Hepatic stellate cell (primary cell): ENCODE data around the gene R3HDM4.

Experiments
- DNase-seq: peaks from one replicate; pipeline ENCODE4 v3.0.0; 2011; ENCODE audit warnings: low spot score

The R3HDM4 gene

DNA sequence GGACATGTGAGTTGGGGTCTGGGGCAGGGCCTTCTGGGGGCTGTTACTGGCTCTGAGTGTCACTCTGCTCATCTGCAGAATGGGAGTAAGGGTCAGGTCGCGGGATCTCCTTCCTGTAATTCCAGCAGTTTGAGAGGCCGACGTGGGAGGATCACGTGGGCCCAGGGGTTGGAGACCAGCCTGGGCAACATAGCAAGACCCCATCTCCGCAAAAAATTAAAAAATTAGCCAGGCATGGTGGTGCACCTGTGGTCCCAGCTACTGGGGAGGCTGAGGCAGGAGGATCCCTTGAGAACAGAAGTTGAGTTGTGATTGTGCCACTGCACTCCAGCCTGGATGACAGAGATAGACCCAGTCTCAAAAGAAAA lies 16.9 kb upstream of the R3HDM4 start:
- DNase-seq = no peak

DNA sequence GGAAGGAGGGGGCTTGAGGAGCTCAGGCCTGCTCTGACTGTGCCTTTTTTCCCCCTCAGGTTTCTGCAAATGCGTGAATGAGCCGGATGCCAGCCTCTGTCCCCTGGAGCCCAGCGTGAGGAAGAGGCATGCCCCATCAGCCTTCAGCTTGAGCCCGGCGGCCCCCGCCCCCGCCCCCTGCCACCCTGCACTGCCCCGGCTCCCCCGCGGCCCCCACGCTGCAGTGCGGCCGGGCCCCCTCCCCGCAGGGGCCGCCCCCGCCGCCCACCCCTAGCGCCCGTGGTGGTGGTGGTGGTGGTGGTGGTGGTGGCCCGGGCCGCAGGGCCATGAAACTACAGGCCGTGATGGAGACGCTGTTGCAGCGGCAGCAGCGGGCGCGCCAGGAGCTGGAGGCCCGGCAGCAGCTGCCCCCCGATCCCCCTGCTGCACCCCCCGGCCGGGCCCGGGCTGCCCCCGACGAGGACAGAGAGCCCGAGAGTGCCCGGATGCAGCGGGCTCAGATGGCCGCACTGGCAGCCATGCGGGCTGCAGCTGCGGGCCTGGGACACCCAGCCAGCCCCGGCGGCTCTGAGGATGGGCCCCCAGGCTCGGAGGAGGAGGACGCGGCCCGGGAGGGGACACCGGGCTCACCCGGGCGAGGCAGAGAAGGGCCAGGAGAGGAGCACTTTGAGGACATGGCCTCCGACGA lies 16.3 kb upstream of the R3HDM4 start:
- no peak for DNase-seq

DNA sequence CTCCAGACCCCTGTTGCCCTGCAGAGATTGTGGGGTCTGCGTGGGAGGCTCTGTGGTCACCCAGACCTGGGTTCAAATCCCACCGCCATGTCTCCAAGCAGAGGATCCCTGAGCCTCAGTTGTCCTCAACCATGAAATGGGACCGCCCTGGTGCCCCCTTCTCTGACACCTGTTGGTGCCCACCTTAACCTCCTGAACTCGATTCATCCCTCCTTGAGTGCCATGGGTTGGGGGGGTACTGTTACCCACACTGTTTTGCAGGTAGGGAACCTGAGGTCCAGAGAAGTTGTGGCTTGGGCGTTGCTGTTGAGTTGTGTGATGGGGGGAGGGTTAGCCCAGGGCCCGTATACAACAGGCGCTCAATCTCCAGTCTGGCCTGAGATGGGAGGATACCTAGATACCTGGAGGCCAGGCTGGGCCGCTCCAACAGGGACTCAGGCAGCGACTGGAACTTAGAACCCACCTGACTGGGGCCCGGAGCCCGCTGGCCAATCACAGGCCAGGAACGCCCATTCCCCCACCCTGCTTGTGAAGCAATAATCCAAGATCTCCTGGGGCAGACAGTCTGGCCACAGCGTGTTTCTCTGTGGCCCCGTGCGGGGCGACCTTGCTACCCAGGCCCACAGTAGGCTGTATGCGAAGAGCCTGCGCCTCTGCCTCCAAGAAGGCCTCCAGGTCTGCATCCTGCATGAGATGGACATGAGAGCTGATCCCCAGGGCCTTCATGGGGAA lies 15.6 kb upstream of the R3HDM4 start:
- peak; percentile 51 for DNase-seq

DNA sequence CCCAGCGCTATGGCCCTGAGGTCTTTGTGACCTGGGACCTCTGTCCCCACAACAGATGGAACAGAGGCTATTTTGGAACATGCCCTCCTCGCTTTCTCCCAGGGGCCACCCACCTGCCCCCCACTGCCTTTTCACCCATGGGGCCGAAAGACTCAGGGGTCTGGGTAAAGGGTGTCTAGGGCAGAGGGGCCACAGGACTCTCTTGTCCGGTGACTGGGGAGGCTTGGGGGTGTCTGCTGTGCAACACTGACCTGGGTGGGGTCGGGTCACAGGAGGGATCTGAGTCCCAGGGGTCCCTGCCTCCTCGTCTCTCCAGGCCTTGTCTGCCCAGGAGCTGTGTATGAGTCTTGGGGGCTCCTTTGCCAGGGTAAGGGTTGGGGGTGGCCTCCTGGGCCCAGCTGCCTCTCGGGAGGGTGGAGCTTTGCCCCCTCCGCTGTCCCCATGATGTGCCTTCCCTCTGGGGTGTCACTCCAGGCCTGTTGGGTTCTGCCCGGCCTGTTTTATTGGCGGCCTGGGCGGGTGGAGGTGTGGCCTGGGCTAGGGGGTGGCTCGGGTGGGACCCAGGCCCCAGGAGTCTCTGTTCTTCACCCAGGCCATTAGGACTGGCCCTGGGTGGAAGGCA lies 14.9 kb upstream of the R3HDM4 start:
- DNase-seq = no peak

DNA sequence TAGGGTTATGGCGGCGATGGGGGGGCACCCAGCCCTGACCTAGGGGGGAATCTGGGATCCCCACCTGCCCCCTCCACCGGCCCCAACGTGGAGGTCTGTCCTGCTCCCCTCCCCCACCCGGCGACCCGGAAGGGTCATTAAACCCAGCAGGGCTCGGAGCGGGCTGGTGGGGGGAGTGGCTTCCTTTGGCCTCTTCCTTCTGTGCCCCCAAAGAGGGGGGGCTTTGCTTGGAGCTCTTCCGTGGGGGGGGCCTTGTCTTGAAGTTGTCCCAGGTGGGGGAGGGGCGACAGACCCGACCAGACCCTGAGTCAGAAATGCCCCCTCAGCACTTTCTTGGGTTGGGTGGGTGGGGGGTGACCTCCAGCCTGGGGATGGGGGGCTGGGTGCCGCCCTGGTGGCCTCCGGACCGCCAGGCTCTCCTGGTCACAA lies 14.3 kb upstream of the R3HDM4 start:
- DNase-seq = peak; percentile 43

DNA sequence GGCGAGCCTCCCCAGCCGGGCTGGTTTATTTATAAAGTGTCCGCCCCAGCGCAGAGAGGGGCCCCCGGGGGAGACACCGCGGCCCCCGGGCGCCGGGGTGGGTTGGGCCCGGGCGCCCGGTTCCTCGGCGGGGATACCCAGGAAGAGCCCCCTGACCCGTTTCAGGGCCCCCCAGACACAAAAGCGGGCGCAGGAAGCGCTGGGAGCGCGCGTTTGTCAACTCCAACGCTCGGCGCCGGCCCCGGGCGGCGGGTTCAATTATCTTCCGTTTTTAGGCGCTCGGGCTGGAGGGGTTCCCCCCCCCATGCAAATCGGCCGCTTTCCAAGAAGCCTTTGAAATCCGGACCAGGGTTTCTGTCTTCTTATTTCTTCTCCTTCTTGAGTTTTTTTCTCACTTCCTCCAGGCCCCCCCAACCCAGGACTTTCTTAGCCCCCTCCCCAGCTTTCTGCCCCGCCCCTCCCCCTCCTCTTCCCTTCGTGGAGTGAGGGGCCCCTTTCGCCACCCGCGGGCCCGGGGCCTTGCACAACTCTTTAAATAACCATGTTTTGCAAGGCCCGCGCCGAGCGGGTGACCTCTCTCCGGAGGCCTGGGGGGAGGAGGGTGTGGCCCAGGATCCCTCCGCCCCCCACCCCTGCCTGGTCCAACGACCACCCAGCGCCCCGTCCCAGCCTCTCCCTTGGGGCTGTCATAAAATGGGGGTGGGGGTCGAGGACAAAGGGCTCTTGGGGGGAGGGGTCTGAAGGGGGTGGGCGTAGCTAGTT lies 13.8 kb upstream of the R3HDM4 start:
- DNase-seq = peak; percentile 73

DNA sequence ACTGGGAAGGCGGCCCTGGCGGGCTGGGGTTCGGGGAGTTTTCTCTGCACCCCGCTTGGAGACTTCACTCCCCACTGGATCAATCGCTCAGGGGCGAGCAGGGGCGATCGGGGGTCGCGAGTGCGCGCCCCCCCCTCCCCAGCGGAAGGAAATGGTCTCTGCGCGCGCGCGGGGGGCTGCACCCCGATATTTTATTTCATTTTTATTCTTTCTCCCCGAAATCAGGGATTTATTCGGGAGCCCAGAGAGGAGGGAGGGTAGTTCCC lies 13.2 kb upstream of the R3HDM4 start:
- DNase-seq = no peak

DNA sequence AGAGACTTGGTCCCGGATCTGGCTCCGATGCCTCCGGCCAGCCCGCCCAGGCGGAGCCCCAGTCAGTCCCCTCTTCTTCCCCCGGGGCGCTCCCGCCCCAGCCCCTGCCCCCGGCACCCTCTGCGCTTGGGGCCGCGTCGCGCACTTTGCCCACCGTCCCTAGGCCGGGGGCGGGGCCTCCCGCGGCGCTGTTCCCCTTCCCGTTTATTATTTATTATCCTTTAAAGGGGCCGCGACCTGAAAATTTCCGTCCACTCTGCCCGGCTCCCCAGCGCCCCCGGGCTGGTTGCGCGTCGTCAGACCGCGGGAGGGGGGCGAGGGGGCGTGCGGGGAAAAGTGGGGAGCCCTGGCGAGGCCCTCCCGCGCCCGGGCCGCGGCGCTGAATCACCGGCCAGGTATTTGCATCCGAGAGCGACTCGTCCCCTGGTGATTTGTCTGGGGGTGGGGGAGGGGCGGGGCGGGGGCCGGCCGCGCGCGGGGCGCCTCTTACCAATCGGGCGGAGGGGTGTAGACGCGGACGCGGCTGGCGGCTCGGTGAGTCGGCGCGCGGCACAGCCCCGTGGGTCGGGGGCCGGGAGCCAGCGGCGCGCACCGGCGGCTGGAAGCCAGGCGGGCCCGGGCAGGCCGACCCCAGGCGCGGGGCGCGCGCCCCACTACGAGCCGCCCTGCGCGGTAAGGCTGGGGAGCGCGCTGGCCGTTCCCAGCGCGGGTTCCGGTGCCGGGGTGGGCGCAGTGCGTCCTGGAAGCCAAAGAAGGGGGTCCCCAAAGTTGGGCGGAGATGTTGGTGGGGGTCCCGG lies 12.7 kb upstream of the R3HDM4 start, which contains the start of gene ARID3A:
ARID3A (plus strand) TSS at position 510 of the 797 bp plus-strand sequence. CDS start 3,494 bp downstream, outside the sequence.
- peak; percentile 92 for DNase-seq

DNA sequence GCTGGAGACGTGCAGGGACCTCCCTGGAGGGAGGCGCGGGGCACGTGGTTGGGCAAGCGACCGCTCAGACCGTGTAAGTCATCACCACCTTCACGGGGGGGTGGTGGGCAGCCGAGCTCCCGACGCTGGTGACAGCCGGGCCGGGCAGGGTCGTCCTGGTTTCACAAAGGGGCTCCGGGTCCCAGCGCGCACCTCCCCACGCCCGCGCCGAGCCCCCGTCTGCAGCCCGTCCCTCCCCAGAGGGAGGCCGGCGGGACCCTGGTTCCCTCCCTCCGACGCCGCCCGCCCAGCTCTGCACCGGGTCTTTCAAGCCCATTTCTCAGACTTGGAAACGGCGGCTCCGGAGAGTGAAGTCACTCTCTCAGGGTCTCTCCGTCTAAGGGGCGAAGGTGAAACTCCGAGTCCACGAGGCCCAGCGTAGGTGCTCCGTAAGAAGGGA lies 12.1 kb upstream of the R3HDM4 start:
- peak; percentile 86 for DNase-seq

DNA sequence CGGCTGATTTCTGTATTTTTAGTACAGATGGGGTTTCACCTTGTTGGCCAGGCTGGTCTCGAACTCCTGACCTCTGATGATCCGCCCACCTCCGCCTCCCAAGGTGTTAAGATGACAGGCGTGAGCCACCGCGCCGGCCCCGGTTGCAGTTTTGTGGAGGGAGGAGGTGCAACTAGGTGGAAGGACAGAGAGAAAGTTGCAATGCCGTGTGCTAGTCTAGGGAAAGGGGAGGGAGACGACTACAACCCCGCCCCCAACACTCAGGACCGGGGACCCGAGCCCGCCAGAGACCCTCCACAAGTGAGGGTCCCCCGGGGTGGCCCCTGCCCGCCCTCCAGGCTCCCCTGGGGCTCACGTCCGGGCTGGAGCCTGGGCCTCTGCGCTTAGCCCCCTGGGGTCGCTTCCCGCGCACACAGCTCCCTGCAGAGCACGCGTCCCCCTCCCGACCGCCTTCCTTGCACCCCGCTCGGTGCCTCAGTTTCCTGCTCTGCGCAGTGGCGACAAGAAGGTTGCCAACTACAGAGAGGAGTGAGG lies 11.6 kb upstream of the R3HDM4 start:
- no peak for DNase-seq

DNA sequence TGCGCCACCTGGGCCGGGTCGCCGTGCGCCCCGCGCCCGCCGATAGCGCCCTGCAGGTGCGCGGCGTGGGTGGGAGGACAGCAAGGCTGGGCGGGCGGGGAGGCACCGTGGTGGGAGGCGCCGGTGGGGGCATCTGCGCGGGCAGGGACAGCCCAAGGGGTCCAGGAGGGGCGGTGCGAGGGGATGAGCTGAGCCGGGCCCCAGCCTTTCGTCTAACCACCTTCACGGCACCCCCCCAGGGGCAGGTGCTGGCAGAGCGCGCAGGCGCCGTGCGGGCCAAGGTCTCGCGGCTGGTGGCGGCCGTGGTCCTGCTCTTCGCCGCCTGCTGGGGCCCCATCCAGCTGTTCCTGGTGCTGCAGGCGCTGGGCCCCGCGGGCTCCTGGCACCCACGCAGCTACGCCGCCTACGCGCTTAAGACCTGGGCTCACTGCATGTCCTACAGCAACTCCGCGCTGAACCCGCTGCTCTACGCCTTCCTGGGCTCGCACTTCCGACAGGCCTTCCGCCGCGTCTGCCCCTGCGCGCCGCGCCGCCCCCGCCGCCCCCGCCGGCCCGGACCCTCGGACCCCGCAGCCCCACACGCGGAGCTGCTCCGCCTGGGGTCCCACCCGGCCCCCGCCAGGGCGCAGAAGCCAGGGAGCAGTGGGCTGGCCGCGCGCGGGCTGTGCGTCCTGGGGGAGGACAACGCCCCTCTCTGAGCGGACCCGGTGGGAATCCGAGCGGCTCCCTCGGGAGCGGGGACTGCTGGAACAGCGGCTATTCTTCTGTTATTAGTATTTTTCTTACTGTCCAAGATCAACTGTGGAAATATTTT lies 7.2 kb upstream of the R3HDM4 start:
- no peak for DNase-seq

DNA sequence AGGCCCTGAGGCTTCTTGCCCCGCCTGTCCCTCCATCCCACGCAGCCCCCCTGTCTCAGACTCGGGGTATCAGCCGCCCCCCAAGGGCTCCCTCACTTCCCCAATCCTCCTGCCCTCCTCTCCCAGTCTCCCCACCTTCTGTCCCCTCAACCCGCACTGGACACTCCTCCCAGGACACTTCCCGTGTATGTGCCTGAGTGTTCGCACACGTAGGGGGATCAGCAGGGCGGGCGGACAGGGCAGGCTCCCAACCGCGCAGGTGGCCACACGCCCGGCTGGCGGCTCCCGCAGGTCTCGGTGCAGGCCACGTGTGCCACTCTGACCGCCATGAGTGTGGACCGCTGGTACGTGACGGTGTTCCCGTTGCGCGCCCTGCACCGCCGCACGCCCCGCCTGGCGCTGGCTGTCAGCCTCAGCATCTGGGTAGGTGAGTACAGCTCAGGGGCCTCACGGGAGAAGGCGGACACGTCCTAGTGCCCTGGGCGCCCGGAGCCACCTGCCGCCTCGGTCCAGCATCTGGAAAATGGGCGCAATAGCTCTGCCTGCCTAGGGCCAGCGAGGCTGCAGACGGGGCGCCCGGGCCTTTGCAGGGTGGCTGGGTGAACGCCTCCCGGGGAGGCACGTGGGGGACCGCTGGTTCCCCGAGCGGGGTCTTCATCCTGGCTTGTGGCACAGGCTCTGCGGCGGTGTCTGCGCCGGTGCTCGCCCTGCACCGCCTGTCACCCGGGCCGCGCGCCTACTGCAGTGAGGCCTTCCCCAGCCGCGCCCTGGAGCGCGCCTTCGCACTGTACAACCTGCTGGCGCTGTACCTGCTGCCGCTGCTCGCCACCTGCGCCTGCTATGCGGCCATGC lies 6.4 kb upstream of the R3HDM4 start:
- no peak for DNase-seq

DNA sequence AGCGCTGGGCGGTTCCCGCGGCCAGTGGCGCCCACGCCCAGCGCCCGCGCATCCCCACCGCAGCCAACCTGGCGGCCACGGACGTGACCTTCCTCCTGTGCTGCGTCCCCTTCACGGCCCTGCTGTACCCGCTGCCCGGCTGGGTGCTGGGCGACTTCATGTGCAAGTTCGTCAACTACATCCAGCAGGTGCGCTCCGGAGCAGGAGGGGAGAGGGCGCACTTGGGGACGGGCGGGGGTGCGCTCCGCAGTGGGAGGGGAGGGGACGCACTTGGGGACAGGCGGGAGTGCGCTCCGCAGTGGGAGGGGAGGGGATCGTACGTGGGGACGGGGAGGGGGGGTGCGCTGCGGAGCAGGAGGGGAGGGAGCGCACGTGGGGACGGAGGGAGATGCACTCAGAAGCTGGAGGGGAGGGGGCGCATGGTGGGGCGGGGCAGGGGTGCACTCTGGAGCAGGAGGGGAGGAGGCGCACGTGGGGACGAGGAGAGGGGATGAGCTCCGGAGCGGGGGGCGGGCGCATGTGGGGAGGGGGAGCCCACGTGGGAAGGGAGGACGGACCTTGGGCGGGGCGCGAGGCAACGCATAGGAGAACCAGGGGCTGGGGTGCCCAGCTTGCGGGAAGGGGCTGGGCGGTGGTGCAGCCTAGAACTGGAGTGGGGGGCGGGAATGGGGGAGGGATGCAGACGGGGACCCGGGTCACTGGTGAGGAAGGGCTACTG lies 5.6 kb upstream of the R3HDM4 start:
- DNase-seq = no peak

DNA sequence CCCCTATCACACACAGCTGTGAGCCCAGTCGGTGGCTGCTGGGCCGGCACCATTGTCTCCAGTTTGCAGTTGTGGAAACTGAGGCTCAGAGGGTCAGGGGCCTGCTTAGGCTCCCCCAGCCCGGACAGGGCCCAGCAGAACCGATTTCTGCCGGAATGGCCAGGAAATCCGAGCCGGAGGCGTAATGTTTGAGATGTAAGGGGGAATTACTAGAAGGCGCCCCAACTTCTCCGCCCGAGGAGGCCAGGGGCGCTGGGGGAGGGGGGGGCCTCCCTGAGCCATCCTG lies 5.1 kb upstream of the R3HDM4 start:
- no peak for DNase-seq

DNA sequence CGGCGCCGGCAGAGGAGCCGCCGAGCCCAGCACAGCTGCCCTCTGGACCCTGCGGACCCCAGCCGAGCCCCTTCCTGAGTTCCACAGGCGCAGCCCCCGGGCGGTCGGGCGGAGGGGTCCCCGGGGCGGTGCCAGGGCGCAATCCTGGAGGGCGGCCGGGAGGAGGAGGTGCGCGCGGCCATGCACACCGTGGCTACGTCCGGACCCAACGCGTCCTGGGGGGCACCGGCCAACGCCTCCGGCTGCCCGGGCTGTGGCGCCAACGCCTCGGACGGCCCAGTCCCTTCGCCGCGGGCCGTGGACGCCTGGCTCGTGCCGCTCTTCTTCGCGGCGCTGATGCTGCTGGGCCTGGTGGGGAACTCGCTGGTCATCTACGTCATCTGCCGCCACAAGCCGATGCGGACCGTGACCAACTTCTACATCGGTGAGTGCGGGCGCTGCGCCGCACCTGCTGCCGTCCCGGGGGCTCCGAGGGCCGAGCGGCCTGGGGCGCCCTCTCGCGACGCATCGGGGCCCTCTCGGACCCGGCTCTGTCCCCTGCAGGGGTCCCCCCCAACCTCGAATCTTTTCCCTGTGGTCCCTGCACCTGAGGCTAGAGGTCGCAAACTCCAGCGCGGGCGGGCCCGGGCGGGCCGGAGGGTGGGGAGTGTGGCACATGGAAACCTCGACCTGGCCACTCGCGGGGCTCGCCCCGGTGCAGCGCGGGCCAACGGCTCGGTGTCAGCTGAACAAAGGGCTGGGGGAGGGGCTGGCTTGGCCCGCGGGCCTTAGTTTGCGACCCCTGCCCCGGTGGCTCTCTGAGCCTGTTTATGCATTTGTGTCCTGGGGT lies 4.5 kb upstream of the R3HDM4 start, which contains the start of gene KISS1R:
KISS1R (plus strand) TSS at position 11 of the 829 bp plus-strand sequence; CDS start at position 181, 170 bp downstream.
- peak; percentile 44 for DNase-seq

DNA sequence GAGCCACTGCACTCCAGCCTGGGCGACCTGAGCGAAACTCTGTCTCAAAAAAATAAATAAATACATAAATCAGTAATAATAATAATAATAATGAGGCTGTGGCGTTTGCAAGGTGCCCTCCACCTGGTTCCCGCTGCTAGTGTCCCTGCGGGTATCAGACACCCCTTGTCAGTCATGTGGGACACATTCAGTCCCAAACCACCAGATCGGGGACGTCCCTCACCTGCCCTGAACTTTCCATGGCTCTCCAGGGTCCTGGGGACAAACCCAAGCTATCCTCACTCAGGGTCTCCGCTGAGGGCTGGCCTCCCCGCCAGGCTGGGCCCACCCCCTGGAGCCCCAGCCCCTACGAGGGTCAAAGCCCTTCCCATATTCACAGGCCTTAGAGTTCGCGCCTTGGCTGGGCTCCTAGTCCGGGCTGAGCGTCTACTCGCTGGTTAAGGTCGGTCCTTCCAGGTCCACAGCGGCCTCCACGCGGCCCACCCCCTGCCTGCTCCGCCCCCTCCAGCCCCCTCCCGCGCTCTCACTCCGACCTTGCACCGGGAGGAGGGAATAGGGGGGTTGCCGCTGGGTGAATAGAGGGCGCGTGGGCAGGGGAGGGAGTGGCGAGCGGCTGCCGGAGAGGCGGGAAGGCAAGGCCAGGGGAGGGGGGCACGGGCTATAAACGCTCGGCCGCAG lies 3.8 kb upstream of the R3HDM4 start:
- no peak for DNase-seq

DNA sequence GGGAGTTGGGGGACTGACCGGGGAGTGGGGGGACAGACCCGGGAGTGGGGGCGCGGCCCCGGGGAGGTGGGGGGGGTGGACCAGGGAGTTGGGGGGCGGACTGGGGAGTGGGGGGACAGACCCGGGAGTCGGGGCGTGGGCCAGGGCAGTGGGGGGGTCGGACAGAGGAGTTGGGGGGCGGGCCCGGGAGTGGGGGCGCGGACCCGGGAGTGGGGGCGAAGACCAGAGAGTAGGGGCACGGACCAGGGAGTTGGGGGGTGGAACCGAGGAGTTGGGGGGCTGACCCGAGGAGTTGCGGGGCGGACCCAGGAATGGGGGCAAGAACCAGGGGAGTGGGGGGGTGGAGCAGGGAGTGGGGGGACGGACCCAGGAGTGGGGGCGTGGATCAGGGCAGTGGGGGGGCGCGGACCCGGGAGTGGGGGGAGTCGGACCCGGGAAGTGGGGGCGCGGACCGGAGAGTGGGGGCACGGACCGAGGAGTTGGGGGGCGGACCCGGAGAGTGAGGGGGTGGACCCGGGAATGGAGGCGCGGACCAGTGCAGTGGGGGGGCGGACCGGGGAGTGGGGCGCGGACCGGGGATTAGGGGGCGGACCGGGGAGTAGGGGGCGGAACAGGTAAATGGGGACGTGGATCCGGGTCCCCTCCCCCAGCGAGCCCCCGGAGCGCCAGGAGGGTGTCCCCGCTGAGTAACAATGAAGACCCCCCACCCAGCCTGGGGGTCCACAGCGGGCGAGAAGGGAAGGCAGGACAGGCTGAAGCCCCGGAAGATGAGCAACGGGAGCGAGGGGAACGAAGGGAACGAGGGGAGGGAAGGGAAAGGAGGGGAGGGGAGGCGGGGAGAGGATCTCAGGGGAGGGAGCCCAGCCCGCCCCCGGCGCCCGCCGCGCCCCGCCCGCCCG lies 589 bp downstream of the R3HDM4 start:
- no peak for DNase-seq
